Stimulated activated CD4-positive, alpha-beta T cell treated with anti-CD3 and anti-CD28 coated beads, Interleukin-1b, Interleukin-23, amount 100 ng/mL, for 1 hour (primary cell): ENCODE measurements around the gene SETD3.

ENCODE experiments used
- DNase-seq, 2 donors: peaks; one replicate each; pipeline ENCODE4 v3.0.0-alpha.2; 2020; ENCODE audit warnings: low read depth in 2 of 2

SETD3 gene

GRCh38 chr14:99516871-99517642, 36.4 kb upstream of the SETD3 start:
- no peak for DNase-seq

GRCh38 chr14:99516156-99516870, 35.7 kb upstream of the SETD3 start:
- DNase-seq = no peak

GRCh38 chr14:99515301-99516155, 34.9 kb upstream of the SETD3 start:
- DNase-seq = no peak

- DNase-seq = no peak
Measured at GRCh38 chr14:99514552-99515300, 34.1 kb upstream of the SETD3 start.

GRCh38 chr14:99513946-99514551, 33.4 kb upstream of the SETD3 start:
- no peak for DNase-seq

- no peak for DNase-seq
Measured at GRCh38 chr14:99513183-99513694, 32.6 kb upstream of the SETD3 start.

GRCh38 chr14:99512571-99513182, 32.0 kb upstream of the SETD3 start:
- DNase-seq = no peak

GRCh38 chr14:99512110-99512449, 31.4 kb upstream of the SETD3 start:
- DNase-seq = no peak

- no peak for DNase-seq
Measured at GRCh38 chr14:99511421-99512109, 30.9 kb upstream of the SETD3 start.

GRCh38 chr14:99510556-99511139, 30.0 kb upstream of the SETD3 start:
- no peak for DNase-seq

- no peak for DNase-seq
Measured at GRCh38 chr14:99509871-99510555, 29.4 kb upstream of the SETD3 start.

- DNase-seq = no peak
Measured at GRCh38 chr14:99508896-99509629, 28.4 kb upstream of the SETD3 start.

- no peak for DNase-seq
Measured at GRCh38 chr14:99507860-99508640, 27.4 kb upstream of the SETD3 start.

- DNase-seq = no peak
Measured at GRCh38 chr14:99506276-99506675, 25.6 kb upstream of the SETD3 start.

GRCh38 chr14:99505089-99505488, 24.4 kb upstream of the SETD3 start:
- DNase-seq = no peak

GRCh38 chr14:99503848-99504453, 23.3 kb upstream of the SETD3 start:
- no peak for DNase-seq

GRCh38 chr14:99502989-99503421, 22.3 kb upstream of the SETD3 start:
- DNase-seq = no peak
